Stomach (tissue), 4 donors: Measurements from ENCODE around the gene OR56A3.

Experiments used
- CTCF ChIP-seq, 7 experiments: fragments of 450-650 bp in 4 of 7; fragments of 200-600 bp in 3 of 7; sonication (generic) in 3 of 7; IDR thresholded peaks; one replicate each; pipeline ENCODE4 v1.5.1; 2016 to 2019; ENCODE audit warnings: antibody characterized with exemption in 7 of 7, control low read depth in 2 of 7, mild to moderate bottlenecking in 1 of 7
- EP300 ChIP-seq: sonication (generic); formaldehyde crosslinking; IDR thresholded peaks from one replicate; pipeline ENCODE4 v1.6.1; 2017; ENCODE audit warnings: antibody characterized with exemption
- POLR2A ChIP-seq, 4 donors: fragments of 450-650 bp; IDR thresholded peaks; one replicate each; pipeline ENCODE4 v1.6.1; 2016; ENCODE audit warnings: antibody characterized with exemption in 4 of 4, control low read depth in 2 of 4, mild to moderate bottlenecking in 1 of 4, moderate library complexity in 1 of 4
- POLR2AphosphoS5 ChIP-seq, 3 donors: sonication (generic); formaldehyde crosslinking; IDR thresholded peaks; one replicate each; pipeline ENCODE4 v1.6.1; 2016; ENCODE audit warnings: antibody characterized with exemption in 3 of 3

GRCh38 chr11:5955586-5955985 lies 13.5 kb downstream of the OR56A3 start:
- TF ChIP-seq CTCF (IDR thresholded peaks at IDR 0.05) (no peak), POLR2A (IDR thresholded peaks at IDR 0.05) (no peak), EP300 (no peak), POLR2AphosphoS5 (IDR thresholded peaks at IDR 0.05) (no peak)
